HG02870 (cell line): Measurements from ENCODE around the gene FGG.

ENCODE experiments used
- ATAC-seq: cut with Tn5 transposase; IDR thresholded peaks from one replicate; pipeline ENCODE4 v1.9.1; 2021; ENCODE audit warnings: mild to moderate bottlenecking, moderate library complexity; ENCODE audit not compliant: unreplicated experiment

The FGG gene

GRCh38 chr4:154612472-154613414, at the start of gene FGG:
Gene FGG, minus strand, starts transcription at chr4:154612656. Its CDS starts 47 bp downstream, at chr4:154612609.
- no peak for ATAC-seq

DNA sequence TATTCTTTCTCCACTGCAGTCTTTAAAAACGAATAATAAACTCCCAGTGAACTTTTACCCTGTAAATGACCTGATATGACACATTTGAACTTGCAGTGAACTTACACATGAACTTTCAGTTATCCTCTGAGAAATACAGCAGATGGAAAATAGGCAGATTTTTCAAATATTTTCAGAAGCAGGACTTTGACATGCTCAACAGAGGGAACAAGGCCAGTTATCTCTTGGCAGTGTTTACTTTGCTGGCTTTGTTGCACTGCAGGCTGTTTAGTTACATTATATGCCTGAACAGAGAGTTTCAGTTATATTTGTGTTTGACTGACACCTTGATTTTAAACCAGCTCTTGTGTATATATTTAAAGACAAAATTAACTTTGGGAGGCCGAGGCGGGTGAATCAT, 47.6 kb upstream of the FGG start:
- no peak for ATAC-seq

DNA sequence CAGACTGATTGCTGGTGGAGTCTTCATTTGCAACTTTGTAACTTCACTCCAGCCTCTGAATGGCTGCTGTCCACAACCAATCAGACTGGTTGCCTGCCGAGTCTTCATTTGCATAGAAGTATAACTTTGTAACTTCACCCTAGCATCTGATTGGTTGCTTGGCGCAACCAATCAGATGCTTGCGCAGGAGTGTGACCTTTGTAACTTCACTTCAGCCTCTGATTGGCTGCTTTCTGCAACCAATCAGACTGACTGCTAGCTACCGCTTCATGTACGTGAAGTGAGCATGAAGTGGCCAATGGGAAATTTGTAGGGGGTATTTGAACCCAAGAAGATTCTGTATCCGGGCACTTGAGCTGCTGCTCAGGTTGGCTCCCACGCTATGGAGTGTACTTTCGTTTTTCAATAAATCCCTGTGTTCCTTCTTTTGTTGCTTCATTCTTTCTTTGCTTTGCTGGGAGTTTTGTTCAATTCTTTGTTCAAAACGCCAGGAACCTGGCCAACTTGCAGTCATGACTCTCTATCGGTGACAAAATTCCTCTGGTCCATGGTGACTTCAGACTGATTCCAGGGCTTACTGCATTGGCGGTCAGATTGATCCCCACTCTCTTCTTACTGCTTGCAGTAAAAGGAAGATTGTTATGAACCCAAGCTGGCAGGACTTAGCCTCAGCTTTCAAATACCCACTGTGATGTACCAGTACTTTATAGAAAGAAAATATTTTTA, 46.4 kb upstream of the FGG start:
- ATAC-seq, result no peak

GRCh38 chr4:154643493-154643892, 31.0 kb upstream of the FGG start:
- no peak for ATAC-seq

DNA sequence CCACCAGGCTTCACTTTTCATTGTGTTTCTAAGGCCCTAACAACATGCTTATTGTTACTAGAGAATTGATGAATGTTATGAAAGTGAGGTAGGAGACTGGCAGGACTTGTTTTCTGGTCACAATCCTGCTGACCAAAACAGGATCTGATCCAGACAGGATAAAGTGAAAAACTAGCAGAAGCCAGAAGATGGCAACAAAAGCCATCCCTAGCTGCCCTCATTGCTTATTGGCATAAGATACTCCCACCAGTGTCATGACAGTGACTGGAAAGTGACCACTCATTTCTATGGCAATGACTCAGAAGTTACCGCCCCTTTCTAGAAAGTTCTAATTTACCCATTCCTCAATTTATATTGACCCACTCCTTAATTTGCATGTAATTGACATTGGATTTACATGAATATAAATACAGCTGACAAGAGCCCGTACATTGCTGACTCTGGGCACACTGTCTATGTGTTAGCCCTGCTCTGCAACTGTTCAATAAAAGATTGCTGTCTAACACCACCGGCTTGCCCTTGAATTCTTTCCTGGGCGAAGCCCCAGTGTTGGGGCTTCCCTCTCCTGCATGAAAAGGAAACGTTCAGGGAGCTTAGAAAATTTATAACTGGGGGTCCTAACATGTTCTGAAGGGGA, 30.0 kb upstream of the FGG start:
- ATAC-seq, result no peak

GRCh38 chr4:154640999-154641398, 28.5 kb upstream of the FGG start:
- no peak for ATAC-seq

DNA sequence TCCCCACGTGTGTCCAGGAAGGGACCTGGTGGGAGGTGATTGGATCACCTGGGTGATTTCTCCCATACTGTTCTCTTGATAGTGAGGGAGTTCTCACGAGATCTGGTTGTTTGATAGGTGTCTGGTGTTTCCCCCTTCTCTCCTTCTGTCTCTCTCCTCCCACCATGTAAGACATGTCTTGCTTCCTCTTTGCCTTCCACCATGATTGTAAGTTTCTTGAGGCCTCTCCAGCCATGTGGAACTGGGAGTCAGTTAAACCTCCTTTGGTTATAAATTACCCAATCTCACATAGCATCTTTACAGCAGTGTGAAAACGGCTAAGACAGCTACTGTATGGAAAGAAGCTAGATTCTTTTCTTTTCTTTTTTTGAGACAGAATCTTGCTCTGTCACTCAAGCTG, 21.6 kb upstream of the FGG start:
- no peak for ATAC-seq

GRCh38 chr4:154631828-154632227, 19.4 kb upstream of the FGG start:
- no peak for ATAC-seq

DNA sequence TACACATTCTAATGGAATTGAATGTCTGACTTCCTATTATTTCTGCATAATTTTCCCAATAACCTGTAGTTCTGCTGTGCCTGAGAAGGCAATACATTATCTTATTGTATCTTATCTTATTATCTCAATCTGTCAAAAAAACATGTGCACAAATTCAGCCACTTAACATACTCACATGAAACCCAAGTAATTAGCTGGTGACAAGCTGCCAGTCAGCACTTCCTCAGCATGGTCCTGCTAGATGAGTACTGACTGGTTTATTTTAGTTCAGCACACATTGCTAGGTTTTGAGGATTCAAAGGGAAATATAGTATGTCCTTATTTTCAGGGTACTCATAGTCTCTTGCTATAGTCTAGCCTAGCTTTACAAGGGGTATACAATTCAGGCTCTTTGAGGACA, 17.9 kb upstream of the FGG start:
- ATAC-seq, result no peak

DNA sequence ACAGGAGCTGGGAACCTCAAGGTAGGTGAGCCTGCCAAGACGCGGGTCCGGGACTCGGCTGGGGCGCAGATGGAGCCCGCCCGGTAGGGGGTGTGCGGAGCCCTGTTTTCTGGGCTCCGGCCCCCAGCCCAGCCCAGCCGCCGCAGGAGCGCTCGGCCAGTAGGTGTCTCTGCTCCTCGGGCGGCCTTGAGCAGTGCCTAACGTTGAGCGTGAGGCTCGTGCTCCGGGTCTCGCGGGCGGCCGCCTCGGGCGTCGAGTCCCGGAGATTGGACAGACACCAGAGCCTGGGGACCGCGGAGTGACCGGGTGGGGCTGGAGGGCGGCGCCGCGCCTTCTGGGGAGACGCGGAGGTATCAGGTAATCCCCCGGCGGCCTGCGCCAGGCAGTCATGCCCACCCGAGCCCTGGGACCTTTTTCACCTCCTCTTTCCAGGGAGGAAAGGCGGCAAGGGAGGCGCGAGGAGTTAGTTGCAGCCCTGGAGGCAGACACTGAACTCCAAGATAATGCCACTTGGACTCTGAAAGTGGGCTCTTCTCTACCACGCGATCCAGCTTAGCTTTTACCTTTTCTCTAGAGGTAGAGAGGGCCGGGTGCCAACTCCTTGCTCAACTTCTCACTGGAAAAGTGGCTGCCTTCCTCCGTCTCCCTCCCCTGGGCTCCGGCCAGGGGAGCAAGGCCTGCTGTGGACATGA, 14.5 kb upstream of the FGG start:
- ATAC-seq, result peak; percentile 91

DNA sequence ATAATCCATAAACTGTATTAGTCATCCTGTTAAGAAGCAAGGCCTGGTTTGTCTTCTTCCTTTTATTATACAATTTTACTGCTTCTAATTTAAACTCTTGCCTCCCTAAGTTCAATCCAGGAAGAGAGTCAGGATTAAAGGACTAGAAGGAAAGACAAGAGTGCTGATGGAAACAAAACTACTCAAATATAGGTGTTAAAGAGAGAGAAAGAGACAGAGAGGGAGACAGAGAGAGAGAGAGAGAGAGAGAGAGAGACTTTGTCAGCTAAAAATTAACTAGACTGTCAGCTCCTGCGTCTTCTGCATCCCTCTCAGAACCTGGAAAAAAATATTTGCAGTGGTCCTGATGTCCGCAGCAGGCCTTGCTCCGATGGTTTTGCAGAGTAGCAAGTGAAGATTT, 13.5 kb upstream of the FGG start:
- no peak for ATAC-seq

DNA sequence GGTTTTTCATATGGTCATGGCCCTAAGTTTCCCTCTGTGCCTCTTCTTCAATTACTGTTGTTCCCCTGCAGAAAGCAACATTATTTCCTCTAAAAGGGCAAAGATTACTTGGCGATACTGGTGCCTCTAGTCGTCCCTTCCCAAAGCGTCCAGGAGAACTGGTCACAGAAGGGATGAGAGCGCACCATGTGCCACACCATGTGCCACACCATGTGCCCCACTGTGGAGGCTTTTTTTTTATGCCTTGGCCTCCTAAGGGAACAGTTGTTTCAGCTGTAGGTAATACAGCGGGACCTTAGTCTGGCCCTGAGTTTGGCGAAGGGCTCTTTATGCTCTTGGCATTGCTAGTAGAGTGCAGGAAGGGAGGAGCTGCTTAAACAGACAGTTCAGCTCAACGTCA, 11.5 kb upstream of the FGG start:
- no peak for ATAC-seq

- ATAC-seq, result no peak
Measured at GRCh38 chr4:154623436-154623835, 11.0 kb upstream of the FGG start.

GRCh38 chr4:154622598-154622997, 10.1 kb upstream of the FGG start:
- ATAC-seq, result peak; percentile 51

DNA sequence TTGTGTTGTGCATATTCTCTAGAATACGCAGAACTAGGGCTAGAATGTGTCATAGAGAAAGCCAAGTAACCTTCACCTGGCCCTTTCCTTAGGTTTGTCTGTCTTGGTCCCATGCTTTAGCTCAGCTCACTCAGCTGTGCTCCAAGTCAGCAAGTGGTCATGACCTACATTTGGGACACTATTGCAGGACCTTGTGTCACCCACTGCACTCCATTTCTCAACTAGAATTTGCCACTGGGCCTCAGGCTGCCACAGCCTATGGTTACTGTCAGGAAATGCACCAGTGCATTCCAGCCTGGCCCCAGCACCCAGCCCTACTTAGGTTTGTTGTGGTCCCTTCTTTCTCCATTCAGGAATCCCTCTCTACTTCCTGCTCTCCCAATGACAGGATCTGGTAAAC, 7.7 kb upstream of the FGG start:
- ATAC-seq, result no peak

- ATAC-seq, result peak; percentile 73
Measured at GRCh38 chr4:154618708-154619315, 6.4 kb upstream of the FGG start.

GRCh38 chr4:154617820-154618317, 5.4 kb upstream of the FGG start:
- no peak for ATAC-seq

DNA sequence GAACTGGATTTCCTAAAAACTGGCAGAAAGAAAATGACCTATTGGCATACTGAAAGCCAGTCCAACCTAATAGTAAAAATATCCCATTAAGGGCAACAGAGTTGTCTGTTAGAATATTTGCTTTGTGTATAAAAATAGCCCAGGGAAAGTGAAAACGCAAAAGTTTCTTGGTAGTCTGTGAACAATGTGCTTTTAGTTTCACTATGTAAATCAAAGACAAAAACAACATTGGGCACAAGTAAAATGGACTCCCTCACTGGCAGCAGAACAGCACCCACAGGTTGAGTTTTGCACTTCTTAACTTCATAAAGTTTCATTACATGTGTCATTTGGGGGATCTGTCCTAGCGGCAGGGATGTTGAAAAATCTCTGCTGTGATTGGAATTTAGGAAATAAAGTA, 4.3 kb upstream of the FGG start:
- peak; percentile 90 for ATAC-seq

DNA sequence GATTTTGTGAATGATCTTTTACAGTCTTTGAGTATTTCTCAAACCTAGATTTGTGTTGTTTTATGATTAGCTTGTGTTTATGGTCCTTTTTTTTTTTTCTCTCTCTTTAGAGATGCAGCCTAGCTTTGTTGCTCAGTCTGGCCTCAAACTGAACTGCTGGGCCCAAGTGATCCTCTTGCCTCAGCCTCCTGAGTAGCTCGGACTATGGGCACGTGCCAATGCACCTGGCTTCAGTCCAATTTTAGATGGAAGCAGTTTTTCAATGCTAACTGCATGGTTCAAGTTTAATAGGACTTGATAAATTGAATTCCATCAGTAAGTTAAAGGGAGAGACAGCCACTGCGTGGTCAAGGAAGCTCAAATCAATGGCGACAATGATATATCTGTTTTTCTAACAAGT, 3.8 kb upstream of the FGG start:
- ATAC-seq, result no peak

GRCh38 chr4:154615211-154615610, 2.8 kb upstream of the FGG start:
- no peak for ATAC-seq
